ENCODE measurements around the gene SH3TC1. TPM values are rescaled to one million over a fixed set of nuclear protein-coding genes. Genes with fewer than 3 reads are reported as not detected.

SH3TC1 gene
- total RNA-seq, 2 experiments from 2014 or later, result 7.8 to 8.8 TPM

DNA sequence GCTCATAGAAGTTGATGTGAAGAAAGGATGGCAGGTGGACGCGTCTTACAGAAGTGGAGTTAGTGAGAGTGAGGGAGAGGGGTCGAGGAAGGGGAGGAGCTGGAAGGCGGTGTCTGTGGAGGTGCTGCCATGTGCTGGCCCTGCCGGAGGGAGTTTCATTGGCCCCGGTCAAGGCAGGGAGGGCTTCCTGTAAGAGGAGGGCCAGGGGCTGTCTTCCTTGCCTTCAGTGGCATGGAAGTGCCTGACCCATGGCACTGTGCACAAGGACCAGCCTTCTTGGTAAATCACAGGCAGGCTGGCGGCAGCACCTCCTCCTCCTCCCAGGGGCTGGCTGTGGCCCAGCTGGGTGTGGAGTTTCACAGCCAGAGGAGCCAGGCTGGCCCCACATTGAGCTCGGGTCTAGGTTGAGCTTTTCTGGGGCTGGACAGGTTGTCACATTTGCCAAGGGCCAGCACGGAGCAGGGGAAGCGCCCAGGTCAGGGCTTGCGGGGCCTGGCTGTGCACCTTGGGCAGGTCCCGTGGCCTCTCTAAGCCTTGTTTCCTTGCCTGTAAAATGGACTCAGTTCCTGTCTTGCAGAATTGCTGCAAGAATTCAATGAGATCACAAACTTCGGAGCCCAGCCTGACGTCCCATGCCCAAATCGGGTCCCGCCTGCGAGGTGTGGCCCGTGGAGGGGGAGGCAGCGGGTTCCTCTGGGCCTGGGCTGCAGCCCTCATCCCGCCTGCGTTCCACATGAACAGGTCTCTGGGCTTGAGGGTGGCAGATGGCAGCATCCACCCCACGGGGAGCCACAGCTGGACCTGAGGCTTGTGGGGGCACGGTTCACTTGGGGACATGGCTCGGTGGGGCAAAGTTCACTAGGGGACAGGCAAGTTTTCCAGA lies 77.5 kb downstream of the SH3TC1 start:
- H3K36me3 Mint-ChIP-seq, result no peaks in the 10 kb centered on the region
- H3K27ac Mint-ChIP-seq, result no peak overlapping the region
- no peak overlapping the region for H3K4me3 Mint-ChIP-seq
- H3K27me3 Mint-ChIP-seq, result peaks cover 16% of the 10 kb centered on the region
- H3K9me3 Mint-ChIP-seq, result no peaks in the 10 kb centered on the region
- H3K4me1 Mint-ChIP-seq, result no peaks in the 10 kb centered on the region
- DNase-seq, result no peak

- no peak for DNase-seq
- Mint-ChIP-seq H3K4me3 (no peak overlapping the region), H3K27ac (no peak overlapping the region), H3K36me3 (no peaks in the 10 kb centered on the region), H3K4me1 (no peaks in the 10 kb centered on the region), H3K27me3 (peaks cover 9% of the 10 kb centered on the region), H3K9me3 (no peaks in the 10 kb centered on the region)
Measured at GRCh38 chr4:8277356-8278008, 78.4 kb downstream of the SH3TC1 start.

- Mint-ChIP-seq H3K9me3 (no peaks in the 10 kb centered on the region), H3K27me3 (peaks cover 7% of the 10 kb centered on the region), H3K4me3 (no peak overlapping the region), H3K4me1 (no peaks in the 10 kb centered on the region), H3K27ac (no peak overlapping the region), H3K36me3 (no peaks in the 10 kb centered on the region)
- DNase-seq, result no peak
Measured at GRCh38 chr4:8278009-8278395, 78.9 kb downstream of the SH3TC1 start.

- Mint-ChIP-seq H3K36me3 (no peaks in the 10 kb centered on the region), H3K4me3 (no peak overlapping the region), H3K9me3 (no peaks in the 10 kb centered on the region), H3K27me3 (peaks cover 7% of the 10 kb centered on the region), H3K4me1 (no peaks in the 10 kb centered on the region), H3K27ac (no peak overlapping the region)
- DNase-seq, result no peak
Measured at GRCh38 chr4:8278421-8279287, 79.6 kb downstream of the SH3TC1 start.

DNA sequence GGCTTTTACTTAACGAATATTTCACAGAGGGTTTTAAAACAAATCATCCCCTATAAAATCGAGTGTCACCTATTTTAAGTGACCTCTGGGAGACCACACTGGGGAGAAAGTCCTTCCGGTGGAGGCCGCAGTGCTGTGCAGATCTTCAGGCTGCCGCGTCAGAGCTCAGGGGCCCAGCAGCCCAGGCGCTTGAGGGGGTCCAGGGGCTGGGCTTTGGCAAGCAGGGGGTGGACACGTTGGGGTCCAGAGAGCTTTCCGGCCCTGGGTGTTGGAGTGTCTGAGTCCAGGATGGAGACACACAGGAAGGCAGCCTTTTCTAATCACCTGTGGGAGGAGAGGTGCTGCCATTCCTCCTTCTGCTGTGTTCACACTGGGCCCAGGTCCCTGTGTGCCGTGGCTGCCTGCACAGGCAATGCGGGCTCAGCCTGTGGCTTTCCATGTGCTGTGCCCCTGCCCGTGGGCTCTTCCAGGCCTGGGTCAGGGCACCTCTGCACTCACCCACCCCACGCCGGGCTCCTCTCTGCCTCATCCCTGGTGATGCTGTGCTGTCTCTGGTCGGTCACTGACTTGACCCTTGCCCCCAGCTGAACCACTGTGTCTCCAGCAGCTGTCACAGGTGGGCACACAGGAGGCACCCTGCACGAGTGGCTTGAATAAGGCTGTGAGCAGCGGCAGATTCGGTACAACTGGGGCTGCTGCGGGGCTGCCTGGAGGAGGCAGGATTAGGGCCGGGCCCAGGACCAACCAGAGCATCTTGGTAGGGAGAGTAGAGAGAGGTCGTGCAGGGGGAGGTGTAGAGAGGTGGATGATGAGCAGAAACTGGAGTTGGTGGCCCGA lies 80.4 kb downstream of the SH3TC1 start:
- DNase-seq, result no peak
- Mint-ChIP-seq H3K27ac (no peak overlapping the region), H3K4me3 (no peak overlapping the region), H3K36me3 (no peaks in the 10 kb centered on the region), H3K4me1 (no peaks in the 10 kb centered on the region), H3K9me3 (no peaks in the 10 kb centered on the region), H3K27me3 (peaks cover 7% of the 10 kb centered on the region)

GRCh38 chr4:8280158-8280875 lies 81.2 kb downstream of the SH3TC1 start:
- H3K9me3 Mint-ChIP-seq, result no peaks in the 10 kb centered on the region

GRCh38 chr4:8280876-8281440 lies 81.9 kb downstream of the SH3TC1 start:
- Mint-ChIP-seq H3K27me3 (peaks cover 7% of the 10 kb centered on the region), H3K9me3 (no peaks in the 10 kb centered on the region), H3K4me3 (no peak overlapping the region), H3K27ac (no peak overlapping the region), H3K36me3 (no peaks in the 10 kb centered on the region), H3K4me1 (no peaks in the 10 kb centered on the region)
- no peak for DNase-seq

More at GRCh38 chr4:8280158-8280875, 81.2 kb downstream of the SH3TC1 start:
- Mint-ChIP-seq H3K4me3 (no peak overlapping the region), H3K36me3 (no peaks in the 10 kb centered on the region), H3K4me1 (no peaks in the 10 kb centered on the region), H3K27me3 (peaks cover 7% of the 10 kb centered on the region), H3K27ac (no peak overlapping the region)
- no peak for DNase-seq

GRCh38 chr4:8281519-8282133 lies 82.5 kb downstream of the SH3TC1 start:
- Mint-ChIP-seq H3K27ac (no peak overlapping the region), H3K36me3 (no peaks in the 10 kb centered on the region), H3K4me1 (no peaks in the 10 kb centered on the region), H3K27me3 (peaks cover 3% of the 10 kb centered on the region), H3K9me3 (no peaks in the 10 kb centered on the region), H3K4me3 (no peak overlapping the region)
- no peak for DNase-seq

GRCh38 chr4:8282134-8282641 lies 83.1 kb downstream of the SH3TC1 start:
- H3K4me3 Mint-ChIP-seq, result no peak overlapping the region
- H3K27me3 Mint-ChIP-seq, result peaks cover 3% of the 10 kb centered on the region
- no peak overlapping the region for H3K27ac Mint-ChIP-seq
- no peaks in the 10 kb centered on the region for H3K4me1 Mint-ChIP-seq
- no peaks in the 10 kb centered on the region for H3K9me3 Mint-ChIP-seq
- no peak for DNase-seq
- H3K36me3 Mint-ChIP-seq, result no peaks in the 10 kb centered on the region

GRCh38 chr4:8282742-8283141 lies 83.7 kb downstream of the SH3TC1 start:
- DNase-seq, result no peak
- Mint-ChIP-seq H3K4me3 (no peak overlapping the region), H3K9me3 (no peaks in the 10 kb centered on the region), H3K27ac (no peak overlapping the region), H3K36me3 (no peaks in the 10 kb centered on the region), H3K4me1 (no peaks in the 10 kb centered on the region), H3K27me3 (no peaks in the 10 kb centered on the region)

DNA sequence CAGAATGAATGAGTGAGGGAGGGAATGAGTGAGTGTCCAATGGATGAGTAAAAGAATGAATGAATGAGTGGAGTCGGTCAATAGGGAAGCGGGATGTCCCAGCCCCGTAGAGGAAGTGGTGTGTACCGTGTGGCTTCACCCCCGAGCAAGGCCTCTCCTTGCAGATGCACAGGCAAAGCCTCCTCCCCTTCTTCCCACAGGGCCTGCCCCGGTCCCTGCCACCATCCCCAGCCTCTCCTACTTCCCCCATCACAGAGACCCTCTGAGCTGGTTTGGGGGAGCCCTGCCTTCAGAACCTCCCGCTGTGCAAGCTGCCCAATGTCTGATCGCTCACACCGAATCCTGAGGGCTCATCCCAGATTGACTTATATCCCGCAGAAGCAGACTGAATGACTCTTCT lies 84.1 kb downstream of the SH3TC1 start:
- no peaks in the 10 kb centered on the region for H3K27me3 Mint-ChIP-seq
- no peak for DNase-seq
- H3K9me3 Mint-ChIP-seq, result no peaks in the 10 kb centered on the region
- H3K4me3 Mint-ChIP-seq, result no peak overlapping the region
- H3K36me3 Mint-ChIP-seq, result no peaks in the 10 kb centered on the region
- H3K27ac Mint-ChIP-seq, result no peak overlapping the region
- H3K4me1 Mint-ChIP-seq, result no peaks in the 10 kb centered on the region

DNA sequence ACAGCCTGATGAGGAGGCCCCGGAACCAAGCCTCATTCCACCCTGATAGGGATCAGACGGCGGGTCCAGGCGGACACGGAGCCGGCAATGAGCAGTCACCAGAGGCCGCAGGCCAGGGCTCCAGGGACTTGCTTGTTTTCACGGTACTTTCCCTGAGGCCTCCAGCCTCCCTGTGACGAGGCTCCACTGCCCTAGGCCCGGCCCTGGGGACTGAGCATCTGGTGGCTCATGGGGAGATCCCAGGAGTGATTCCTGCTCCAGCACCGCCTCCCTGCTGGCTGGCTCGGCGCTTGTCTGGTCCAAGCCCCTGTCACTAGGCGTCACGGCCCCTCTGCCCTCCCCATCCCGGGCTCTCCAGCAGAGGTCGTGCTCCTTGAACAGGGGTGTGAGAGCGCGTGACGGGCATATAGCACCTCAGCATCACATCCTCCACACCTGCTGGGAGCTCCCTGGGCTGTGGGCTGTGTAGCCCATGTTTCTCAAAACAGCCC lies 84.6 kb downstream of the SH3TC1 start:
- DNase-seq, result no peak
- Mint-ChIP-seq H3K4me1 (no peaks in the 10 kb centered on the region), H3K36me3 (no peaks in the 10 kb centered on the region), H3K27me3 (no peaks in the 10 kb centered on the region), H3K4me3 (no peak overlapping the region), H3K27ac (no peak overlapping the region), H3K9me3 (no peaks in the 10 kb centered on the region)

DNA sequence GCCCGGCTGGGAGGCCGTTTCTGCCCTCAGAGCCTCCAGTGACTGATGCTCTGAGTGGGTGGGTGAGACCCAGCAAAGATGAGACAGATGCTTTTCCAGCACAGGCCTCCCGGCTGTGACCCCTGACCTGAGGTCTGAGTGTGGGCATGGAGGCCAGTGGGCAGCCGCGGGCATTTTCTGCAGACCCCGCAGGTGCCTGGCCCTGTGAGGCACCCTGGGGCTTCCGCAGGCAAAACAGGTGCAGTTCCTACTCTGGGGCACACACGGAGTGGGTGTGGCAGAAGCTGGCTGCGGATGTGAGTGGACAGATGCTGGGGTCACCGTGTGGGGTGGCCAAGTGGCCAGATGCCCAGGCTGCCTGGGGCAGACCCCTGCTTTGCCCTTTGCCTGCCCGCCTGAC lies 85.3 kb downstream of the SH3TC1 start:
- H3K27ac Mint-ChIP-seq, result no peak overlapping the region
- H3K27me3 Mint-ChIP-seq, result no peaks in the 10 kb centered on the region
- no peaks in the 10 kb centered on the region for H3K9me3 Mint-ChIP-seq
- no peaks in the 10 kb centered on the region for H3K4me1 Mint-ChIP-seq
- H3K4me3 Mint-ChIP-seq, result no peak overlapping the region
- DNase-seq, result no peak
- no peaks in the 10 kb centered on the region for H3K36me3 Mint-ChIP-seq

Data from activated naive CD8-positive, alpha-beta T cell treated with anti-CD3 and anti-CD28 coated beads for 36 hours (primary cell).